WI38 (cell line): ENCODE data around the gene OR2AT4.

Source experiments
- H3K4me3 ChIP-seq: 2 replicates; pipeline ENCODE4 v1.5.1; 2011; ENCODE audit warnings: low read depth, mild to moderate bottlenecking, control low read depth, low read length
- CTCF ChIP-seq: IDR thresholded peaks from 2 replicates; pipeline ENCODE4 v1.5.1; 2012; ENCODE audit warnings: low read depth, mild to moderate bottlenecking, control low read depth, low read length

The OR2AT4 gene

GRCh38 chr11:75096456-75097172 lies at the start of gene OR2AT4:
Gene OR2AT4 (minus strand): TSS chr11:75096876.
- no peak within 1 kb of the TSS for H3K4me3 ChIP-seq
- no peak for TF ChIP-seq CTCF

- H3K4me3 ChIP-seq: no peak overlapping the region
- no peak for TF ChIP-seq CTCF
Measured at GRCh38 chr11:75145972-75146519, 49.4 kb upstream of the OR2AT4 start.

- TF ChIP-seq CTCF: no peak
- H3K4me3 ChIP-seq: no peak overlapping the region
Measured at GRCh38 chr11:75145196-75145971, 48.7 kb upstream of the OR2AT4 start.

GRCh38 chr11:75144716-75145014 lies 48.0 kb upstream of the OR2AT4 start:
- H3K4me3 ChIP-seq: no peak overlapping the region
- TF ChIP-seq CTCF: no peak

- H3K4me3 ChIP-seq: 0 out of 2 replicates have a peak overlapping the region, but pooled peaks have one; percentile 8
Measured at GRCh38 chr11:75143420-75143731, 46.7 kb upstream of the OR2AT4 start.

GRCh38 chr11:75142714-75143419 lies 46.2 kb upstream of the OR2AT4 start:
- no peak for TF ChIP-seq CTCF
- 0 out of 2 replicates have a peak overlapping the region, but pooled peaks have one; percentile 8 for H3K4me3 ChIP-seq

More at GRCh38 chr11:75143420-75143731, 46.7 kb upstream of the OR2AT4 start:
- no peak for TF ChIP-seq CTCF
